GM21723 (cell line): ENCODE data around the gene INTS1.
"Not testable (repeated sequence)": the region's sequence is repeated elsewhere in the genome, so short reads cannot be mapped to it uniquely, and the experiment has no call there.

Experiments
- ATAC-seq: cut with Tn5 transposase; IDR thresholded peaks from one replicate; pipeline ENCODE4 v1.9.1; 2021; ENCODE audit warnings: mild to moderate bottlenecking, moderate library complexity; ENCODE audit not compliant: unreplicated experiment

The INTS1 gene

DNA sequence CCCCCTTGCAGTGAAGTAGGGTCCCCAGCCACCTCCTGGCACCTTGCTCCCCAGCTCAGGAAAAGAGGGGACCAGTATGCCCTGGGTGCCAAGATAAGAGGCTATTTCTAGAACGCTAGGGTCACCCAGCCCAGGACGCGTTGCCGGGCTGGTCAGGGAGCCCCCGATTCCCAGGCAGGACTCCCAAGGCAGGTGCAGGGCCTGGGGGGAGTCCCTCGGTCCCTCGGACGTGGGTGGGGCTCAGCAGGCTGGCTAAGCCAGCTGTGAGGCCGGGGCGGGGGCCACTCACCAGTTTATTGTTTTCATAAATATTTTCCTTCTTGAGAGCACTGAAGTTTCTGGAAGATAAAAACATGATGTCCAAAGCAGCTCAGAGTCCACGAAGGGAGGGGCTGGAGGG, 54.2 kb downstream of the INTS1 start:
- ATAC-seq: no peak

DNA sequence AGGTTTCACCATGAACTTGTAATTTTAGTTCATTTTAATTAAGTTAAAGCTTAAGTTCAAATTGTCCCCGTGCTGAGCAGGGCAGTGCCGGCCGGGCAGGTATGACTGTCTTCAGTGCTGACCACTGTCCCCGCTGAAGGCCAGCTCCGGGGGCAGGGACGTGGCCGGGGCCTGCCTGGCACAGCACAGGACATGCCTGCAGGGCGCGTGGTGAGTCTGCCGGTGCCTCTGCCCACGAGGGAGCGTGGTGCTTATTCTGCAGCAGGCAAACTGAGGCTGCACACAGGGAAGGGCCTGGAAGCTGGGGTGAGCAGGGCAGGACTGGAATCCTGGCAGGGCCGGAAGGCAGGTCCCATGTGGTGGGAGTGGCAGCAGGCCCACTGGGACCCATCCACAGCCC, 54.7 kb downstream of the INTS1 start:
- ATAC-seq: no peak

DNA sequence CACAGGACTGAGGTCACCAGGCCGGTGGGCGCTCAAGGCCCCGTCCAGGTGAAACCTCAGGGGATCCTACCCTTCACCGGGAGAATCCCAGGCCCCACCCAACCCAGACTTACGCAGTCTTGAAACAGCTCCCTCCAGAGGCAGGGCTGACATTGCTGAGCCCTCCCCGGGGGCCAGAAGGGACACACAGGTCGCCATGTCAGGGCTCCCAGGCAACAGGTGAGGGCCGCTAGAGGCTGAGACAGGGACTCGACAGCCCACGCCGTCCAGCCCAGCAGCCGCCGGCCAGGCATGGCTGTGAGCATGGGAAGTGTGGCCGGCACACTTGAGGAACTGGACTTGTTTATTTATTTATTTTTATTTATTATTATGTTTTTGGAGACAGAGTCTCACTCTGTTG, 55.2 kb downstream of the INTS1 start:
- ATAC-seq: no peak

DNA sequence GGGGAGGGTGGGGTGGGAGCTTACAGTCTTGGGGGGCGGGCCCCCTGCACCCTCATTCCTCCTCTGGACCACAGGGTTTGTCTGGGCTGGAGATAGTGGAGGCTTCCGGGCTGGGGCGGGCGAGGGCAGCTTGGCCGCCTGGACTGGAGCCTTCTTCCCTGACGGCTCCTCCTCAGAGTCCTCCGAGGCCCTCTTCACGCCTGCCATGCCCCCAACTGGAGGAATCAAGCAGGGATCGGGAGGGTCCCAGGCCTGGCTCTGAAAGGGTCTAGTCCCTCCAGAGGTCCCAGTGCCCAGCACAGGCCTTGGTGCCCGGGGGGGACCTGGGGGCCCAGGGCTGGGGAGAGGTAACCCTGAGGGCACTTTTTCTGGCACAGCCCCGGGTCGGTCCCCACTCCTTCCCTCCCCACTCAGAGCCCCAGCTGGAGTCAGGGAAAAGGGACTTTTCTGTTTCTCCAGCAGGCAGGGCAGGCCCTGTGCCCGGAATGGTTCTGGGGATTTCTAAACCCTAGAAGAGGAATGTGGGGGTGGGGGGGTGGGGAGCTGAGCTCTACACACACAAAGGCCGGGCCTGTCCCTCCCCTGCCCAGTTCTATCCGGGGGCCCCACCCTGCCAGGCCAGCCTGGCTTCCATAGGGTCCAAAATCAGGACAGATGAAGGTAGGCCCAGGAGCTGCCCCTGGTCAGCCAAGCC, 56.5 kb downstream of the INTS1 start:
- ATAC-seq: no peak

DNA sequence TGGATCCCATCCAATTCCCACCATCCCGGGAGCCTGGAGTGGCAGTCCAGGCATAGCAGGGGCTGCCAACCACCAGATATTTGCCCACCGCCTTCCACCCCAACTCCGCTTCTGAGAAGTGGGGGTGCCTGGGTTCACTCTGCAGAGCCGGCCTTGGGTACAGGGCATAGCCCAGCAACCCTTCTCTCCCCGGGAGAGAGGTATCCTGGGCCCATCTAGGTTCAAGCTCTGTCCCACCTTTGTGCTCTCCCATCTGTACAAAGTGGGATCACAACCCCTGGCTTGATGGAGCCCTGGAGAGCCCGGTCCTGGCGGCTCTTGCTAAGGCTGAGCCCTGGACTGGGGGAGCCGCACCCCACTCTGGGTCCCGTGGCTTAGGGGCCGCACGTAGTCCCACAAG, 57.1 kb downstream of the INTS1 start:
- ATAC-seq: no peak

DNA sequence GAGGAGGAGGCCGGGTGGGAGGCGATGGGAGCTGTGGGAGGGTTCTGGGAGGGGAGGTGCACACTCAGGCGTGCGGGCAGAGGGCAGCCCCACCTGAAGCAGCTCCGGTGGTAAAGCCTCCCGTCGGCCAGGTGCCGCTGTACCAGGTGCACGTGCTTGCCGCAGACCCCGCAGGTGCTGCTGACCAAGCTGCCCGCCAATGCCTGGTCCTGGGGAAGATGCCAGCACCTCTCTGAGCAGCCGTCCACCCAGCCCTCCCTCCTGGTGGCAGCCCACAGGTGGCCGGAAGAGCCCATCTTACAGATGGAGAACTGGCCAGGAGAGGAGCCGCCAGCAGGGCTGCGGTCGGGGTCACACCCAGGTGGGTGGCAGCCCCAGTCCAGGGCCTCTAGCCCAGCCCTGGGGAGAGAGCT, 57.6 kb downstream of the INTS1 start:
- no peak for ATAC-seq

DNA sequence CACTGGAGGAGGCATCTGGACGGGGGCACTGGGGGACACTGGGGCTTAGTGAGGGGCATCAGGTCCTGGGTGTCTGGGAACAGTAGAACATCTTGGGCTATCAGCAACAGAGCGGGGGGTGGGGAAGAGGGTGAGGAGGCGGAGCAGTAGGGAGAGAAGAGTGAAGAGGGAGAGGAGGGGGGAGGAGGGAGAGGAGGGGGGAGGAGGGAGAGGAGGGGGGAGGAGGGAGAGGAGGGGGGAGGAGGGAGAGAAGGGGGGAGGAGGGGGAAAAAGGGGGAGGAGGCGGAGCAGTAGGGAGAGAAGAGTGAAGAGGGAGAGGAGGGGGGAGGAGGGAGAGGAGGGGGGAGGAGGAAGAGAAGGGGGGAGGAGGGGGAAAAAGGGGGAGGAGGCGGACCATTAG, 58.2 kb downstream of the INTS1 start:
- ATAC-seq: not testable (repeated sequence)

DNA sequence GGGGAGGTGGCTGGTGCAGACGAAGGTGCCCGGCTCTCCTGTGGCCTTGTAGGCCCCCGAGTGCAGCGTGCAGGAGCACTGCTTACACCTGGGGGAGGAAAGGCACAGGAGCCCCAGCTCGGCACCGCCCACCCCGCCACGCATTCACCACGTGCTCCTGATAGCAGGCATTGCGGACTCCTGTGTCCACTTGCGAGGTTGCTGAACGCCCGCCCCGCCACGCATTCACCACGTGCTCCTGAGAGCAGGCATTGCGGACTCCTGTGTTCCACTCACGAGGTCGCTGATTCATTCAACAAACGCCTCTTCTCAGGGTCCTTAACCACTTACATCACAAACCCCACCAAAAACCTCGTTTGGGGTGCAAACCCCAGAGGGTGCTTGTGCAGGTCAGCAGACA, 58.8 kb downstream of the INTS1 start:
- ATAC-seq: no peak

DNA sequence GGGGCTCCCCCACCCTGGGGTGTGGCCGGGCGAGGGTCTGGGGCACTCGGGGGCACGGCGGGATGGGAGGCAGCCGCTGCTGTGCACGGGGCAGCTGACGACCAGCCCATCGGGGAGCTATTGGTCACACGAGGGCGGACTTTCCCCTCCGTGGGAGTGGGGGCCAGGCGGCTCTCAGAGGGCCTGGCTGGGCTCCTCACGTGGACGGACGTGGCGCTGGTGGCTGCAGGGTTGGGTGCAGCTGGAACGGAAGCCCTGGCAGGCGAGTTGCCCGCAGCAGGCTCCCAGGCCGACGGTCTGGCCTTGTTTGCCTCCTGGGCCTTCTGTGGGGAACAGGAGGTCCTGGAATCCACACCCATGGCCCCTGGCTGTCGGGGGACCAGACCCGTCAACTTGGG, 59.3 kb downstream of the INTS1 start:
- ATAC-seq: no peak

DNA sequence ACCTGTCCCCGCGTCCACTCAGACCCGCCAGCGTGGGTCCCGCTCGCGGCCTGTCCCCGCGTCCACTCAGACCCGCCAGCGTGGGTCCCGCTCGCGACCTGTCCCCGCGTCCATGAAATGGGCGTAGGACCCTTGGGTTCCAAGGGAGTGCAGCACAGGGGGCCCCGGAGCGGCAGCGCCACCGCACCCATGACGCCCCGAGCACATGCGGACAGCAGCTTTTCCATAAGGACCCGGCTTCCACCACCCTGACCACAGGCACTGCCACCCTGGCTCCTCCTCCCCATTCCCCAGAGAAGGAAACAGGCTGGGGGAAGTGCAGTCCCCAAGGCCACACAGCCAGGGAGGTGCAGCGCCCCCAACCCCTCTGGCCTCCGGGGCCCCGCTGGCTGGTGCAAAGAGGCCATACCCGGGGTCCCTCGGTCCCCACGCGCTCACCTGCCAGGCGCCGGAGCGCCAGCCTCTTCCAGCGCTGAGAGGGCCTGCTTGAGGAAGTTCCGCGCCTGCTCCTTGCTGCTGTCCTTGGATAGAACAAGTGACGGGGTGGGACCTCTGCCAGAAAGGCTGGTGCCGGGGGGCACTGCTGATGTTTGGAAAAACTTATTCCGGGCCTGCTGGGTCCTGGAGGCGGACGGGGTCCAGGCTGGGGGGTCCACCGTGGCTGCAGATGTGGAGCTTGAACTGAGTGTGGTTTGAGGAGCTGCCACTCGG, 59.8 kb downstream of the INTS1 start:
- ATAC-seq: no peak

DNA sequence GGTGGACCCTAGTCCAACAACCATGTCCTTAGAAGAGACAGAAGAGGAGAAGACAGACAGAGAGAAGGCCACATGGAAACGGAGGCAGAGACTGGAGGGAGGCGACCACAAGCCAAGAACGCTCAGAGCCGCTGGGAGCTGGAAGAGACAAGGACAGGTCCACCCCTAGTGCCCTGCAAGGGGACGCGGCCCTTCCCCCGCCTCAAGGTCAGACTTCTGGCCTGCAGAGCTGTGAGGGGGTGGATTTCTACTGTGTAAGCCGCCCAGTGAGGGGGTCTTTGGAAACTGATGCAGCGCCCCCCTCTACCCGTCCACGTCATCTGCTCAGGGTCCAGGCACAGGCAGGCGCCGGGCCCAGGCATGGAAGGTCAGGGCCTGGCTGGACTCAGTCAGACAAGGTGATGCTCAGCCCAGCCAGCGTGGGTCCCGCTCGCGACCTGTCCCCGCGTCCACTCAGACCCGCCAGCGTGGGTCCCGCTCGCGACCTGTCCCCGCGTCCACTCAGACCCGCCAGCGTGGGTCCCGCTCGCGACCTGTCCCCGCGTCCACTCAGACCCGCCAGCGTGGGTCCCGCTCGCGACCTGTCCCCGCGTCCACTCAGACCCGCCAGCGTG, 60.5 kb downstream of the INTS1 start:
- not testable (repeated sequence) for ATAC-seq

DNA sequence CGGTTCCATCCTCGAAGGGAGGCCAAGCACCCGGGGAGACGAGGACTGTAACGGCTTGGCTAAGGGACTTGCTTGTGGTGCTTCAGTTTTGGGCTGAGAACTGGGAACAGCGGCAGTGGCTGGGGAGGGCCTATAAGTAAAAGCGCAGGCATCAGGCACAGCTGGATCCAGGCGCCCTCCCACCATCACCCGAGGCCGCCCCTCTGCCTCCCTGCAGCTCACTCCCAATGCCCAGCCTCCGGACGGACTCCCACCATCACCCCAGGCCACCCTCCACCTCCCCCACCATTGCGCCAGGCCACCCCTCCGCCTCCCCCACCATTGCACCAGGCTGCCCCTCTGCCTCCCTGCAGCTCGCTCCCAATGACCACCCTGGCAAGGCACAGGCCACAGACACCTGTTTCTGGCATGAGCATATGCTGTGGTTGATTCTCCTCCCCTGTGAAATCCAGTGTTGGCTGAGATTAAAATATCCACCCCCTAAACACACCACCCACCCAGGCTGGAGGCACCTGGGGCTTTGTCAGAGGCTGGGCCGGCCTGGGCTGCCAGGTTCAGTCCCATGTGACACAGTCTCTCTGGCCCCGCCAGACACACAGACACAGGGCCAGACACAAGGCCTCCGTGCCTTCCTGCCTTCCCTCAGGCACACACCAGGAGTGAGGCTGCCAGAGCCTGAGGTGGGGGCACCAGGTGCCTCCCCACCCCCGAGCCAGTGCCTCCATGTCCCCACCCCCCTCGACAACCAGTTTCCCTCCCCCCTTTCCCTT, 61.6 kb downstream of the INTS1 start:
- no peak for ATAC-seq

DNA sequence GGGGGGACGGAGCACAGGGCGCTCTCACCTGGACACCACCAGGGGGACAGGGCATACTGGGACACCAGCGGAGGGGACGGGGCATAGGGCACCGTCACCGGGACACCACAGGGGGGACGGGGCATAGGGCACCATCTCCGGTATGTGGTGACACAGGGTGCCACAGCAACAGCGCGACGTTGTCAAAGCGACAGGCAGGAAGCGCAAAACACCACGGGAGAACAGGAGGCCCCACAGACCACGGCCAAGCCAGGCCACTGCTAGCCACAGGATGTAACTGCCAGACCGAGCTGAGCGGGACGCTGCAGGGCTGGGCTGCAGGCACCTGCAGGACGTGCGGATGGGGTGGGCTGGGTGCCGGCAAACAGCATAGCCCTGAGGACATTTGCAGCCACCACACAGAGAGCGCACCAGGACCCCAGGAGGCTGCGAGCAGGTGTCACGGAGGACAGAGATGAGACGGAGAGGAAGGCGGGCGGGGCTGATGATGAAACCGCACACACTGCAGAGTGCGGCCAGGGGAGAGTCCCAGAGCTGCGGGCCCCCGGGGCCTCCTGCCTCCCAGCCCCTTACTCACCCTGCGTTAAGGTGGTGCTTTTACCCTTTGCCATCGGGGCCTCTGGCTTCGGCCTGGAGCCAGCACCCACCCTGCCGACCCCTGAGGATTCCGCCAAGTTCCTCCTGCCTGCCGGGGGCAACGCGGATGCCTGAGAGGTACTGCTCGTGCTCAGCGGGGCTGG, 62.4 kb downstream of the INTS1 start:
- ATAC-seq: no peak

DNA sequence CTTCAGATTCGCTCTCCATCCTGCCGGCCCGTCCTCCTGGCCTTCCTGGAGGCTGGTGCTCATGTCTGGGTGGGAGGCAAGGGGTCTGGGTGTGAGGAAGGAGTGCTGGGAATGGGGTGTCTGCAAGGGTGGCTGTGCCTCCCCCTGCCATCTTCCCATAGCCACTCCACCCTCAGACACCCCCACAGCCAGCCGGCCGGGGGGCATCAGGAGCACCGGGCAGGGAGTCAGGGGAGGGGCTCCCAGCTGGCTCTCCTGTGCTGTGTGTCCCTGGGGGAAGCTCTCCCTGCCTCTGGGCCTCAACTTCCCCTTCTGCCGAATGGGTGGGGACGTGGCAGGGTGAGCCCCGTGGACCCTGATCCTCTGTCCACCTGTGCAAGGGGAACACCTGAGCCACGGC, 63.6 kb downstream of the INTS1 start:
- ATAC-seq: no peak

DNA sequence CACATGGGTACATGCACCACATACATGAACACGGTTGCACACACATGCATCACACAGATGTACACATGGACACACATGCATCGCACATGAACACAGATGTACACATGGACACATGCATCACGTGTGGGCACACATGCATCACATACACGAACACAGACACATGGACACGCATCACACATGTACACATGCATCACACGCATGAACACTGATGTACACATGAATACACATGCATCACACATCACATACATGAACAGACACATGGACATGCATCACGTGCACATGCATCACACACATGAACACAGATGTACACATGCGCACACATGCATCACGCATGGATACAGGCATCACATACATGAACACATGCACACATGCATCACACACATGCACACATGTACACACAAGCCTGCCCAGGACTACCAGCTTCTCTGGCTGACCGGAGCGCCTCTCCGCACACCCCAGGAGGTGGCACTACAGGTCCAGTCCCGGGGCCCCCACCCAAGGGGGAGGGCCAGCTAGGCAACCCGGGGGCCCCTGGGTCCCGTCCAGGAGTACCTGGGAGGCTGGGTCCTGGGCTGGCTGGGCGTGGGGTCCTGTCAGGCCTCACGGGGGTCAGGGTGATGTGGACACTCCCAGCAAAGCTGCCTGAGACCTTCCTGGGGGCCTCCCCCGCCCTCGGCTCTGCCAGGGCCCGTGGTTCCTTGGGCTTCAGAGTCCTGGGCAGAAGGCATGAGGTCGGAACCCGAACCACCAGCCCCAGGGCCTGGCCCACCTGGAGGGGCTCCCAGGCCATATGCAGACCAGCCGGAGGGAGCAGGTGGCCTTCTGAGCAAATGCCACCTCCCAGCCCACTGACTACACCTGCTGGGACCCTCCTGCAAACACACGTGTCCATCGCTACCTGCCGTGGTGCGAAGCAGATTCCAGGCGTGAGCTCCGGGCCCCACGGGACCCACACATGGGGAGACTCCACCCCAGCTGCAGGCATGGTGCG, 64.5 kb downstream of the INTS1 start:
- ATAC-seq: no peak

DNA sequence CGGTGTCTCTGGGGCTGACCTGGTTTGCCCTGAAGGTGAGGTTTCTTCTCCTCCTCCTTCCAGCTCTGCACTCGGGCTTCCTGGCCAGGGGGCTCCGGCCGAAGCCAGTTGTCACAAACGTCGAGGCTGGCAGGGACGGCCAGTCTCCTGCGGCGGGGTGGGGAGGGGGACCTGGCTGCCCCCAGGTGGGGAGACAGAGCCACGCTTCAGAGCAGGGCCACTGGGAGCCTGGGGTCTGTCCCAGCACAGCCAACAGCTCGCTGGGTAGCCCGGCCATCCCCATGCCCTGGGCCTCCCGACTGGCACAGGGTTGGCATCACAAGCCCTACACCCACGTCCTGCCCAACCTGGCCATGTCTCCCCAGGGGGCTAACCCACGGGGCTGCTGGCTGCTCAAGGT, 65.4 kb downstream of the INTS1 start:
- no peak for ATAC-seq

DNA sequence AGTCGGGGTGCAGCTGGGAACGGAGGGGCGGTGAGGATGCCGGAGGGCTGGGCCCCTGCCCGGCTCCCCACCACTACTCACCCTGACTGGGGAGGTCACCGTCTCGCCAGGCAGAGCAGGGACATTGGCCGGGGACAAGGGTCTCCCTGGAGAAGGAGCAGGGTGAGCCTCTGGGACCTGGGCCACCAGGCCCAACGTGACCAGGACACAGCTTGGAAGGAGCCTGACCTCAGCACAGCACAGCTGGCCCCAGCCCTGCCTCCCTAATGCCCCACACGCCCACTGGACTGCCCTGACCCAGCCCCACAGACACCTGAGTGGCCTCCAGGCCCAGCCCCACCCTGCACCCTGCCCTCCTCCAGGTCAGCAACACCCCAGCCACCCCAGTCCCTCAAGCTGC, 66.0 kb downstream of the INTS1 start:
- no peak for ATAC-seq

DNA sequence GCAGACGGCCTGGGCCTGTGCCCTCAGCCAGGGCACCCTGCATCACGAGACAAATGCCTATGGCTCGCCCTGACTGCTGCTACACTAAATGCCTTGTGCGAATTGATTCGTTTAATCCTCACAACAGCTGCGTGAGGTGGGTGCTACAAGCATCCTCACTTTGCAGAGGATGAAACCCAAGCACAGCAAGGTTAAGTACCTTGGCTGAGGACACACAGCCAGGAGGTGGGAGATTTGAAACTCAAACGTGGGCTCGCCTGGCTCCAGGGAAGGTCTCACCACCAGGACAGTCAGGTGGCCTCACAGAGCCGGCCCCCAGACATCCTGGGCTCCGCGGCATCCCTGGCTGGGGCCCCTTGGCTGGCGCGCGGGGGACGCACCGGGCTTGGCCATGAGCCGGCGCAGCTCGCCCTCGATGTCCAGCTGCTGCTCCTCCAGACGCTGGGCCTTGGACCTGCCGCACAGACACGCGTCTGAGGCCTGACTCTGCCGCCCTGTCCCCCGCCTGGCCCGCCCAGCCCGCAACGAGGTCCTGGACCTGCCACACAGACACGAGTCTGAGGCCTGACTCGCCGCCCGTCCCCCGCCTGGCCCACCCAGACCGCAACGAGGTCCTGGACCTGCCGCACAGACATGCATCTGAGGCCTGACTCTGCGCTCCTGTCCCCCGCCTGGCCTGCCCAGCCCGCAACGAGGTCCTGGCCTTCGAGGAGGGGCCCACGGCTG, 66.9 kb downstream of the INTS1 start:
- no peak for ATAC-seq

DNA sequence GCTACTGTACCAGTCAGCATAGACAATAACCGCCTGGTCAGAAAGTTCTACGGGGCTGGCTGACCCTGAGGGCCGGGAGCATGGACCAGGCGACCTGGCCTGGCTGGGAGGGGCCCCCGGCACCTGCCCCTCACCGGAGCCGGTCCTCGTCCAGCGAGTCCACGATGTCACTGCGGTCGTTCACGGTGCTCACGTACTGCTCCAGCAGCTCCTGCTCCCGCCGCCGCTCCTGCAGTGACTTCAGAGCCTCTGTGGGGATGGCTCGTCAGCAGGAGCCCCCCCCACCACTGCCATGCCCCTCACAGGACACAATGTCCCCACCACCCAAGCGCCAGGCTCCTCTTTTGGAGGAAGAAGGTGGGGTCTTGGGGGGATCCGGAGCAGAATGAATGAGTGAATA, 67.6 kb downstream of the INTS1 start:
- no peak for ATAC-seq
